Measurements from ENCODE around the gene GRIA1. TPM values are rescaled to one million over a fixed set of nuclear protein-coding genes. Genes with fewer than 3 reads are reported as not detected.

Gene GRIA1
- total and polyA plus RNA-seq, 2 of the 13 experiments (the other 11 are each of a cell fraction or from before 2014, with no cell fraction given) = not detected

DNA sequence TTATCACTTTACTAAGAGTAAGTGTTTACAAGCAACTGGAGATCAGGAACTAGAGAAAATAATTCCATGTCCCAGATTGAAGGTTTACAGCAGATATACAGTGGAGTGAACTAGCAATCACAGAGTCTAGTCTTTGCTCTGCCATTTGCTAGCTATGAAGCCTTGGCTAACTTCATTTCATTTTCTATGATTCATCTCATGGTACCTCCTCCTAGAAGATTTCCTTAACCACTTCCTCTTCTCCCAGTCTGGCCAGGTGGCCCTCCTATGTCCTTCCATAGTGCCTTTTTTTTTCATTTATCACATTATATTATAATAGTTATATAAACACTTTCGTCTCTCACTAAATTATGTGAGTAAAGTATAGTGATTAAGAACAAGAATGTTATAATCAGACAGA is 52.1 kb downstream of the GRIA1 start:
- FAIRE-seq (no peak), ATAC-seq (no peak), DNase-seq (ENCODE audit: low spot score) (no peak)
- CTCF ChIA-PET (ENCODE audit: low intra/inter-chr PET ratio, low total read pairs) = no interaction called here
- Histone ChIP-seq H3K4me3 (replicated peaks in 1 of 3; ENCODE audit: insufficient read depth in 1 of 3, low read depth in 2 of 3, low read length in 3 of 3) (no peak overlapping the region), H3K4me2 (ENCODE audit: low read depth, low read length) (no peak overlapping the region), H3K4me1 (ENCODE audit: insufficient read depth, low read length) (no peaks in the 10 kb centered on the region), H4K20me1 (ENCODE audit: insufficient read depth, low read length) (no peaks in the 10 kb centered on the region), H2AFZ (ENCODE audit: low read length) (no peak overlapping the region), H3K27me3 (ENCODE audit: control insufficient read depth in 1 of 2, insufficient read depth in 2 of 2, low read length in 2 of 2) (no peaks in the 10 kb centered on the region), H3K36me3 (replicated peaks in 1 of 2; ENCODE audit: control insufficient read depth in 1 of 2, insufficient read depth in 2 of 2, low read length in 2 of 2) (no peaks in the 10 kb centered on the region), H3K79me2 (ENCODE audit: insufficient read depth, low read length) (no peaks in the 10 kb centered on the region), H3K27ac (ENCODE audit: extremely low read length, insufficient read depth, low read length) (no peak overlapping the region), H3K9me3 (ENCODE audit: low read length) (no peaks in the 10 kb centered on the region), H3K9ac (ENCODE audit: insufficient read depth, low read depth, low read length) (no peak overlapping the region)
- no TSS peak for BruUV-seq (replicated peaks)
- TF ChIP-seq BRCA1 (CRISPR knock-in tag; IDR thresholded peaks at IDR 0.05) (no peak), TSC22D2 (CRISPR knock-in tag; IDR thresholded peaks at IDR 0.05; ENCODE audit: borderline replicate concordance) (no peak), SRSF4 (IDR thresholded peaks at IDR 0.05; ENCODE audit: low read depth, low read length, poor library complexity, severe bottlenecking) (no peak), ZBTB7B (CRISPR knock-in tag; IDR thresholded peaks at IDR 0.05) (no peak), STAT5B (CRISPR knock-in tag; IDR thresholded peaks at IDR 0.05) (no peak), HDAC1 (CRISPR knock-in tag; IDR thresholded peaks at IDR 0.05) (no peak), ZNF234 (CRISPR knock-in tag; conservative IDR thresholded peaks at IDR 0.05) (no peak), ZMYM2 (CRISPR knock-in tag; IDR thresholded peaks at IDR 0.05) (no peak), ZNF367 (CRISPR knock-in tag; IDR thresholded peaks at IDR 0.05; ENCODE audit: borderline replicate concordance) (no peak), ZNF468 (CRISPR knock-in tag; IDR thresholded peaks at IDR 0.05) (no peak), ZC3H13 (CRISPR knock-in tag; IDR thresholded peaks at IDR 0.05) (no peak), SP1 (IDR thresholded peaks at IDR 0.05) (no peak), SP1 (CRISPR knock-in tag; IDR thresholded peaks at IDR 0.05) (no peak), ZNF382 (CRISPR knock-in tag; IDR thresholded peaks at IDR 0.05; ENCODE audit: borderline replicate concordance) (no peak)
- TF ChIP-seq, protein P1, sequence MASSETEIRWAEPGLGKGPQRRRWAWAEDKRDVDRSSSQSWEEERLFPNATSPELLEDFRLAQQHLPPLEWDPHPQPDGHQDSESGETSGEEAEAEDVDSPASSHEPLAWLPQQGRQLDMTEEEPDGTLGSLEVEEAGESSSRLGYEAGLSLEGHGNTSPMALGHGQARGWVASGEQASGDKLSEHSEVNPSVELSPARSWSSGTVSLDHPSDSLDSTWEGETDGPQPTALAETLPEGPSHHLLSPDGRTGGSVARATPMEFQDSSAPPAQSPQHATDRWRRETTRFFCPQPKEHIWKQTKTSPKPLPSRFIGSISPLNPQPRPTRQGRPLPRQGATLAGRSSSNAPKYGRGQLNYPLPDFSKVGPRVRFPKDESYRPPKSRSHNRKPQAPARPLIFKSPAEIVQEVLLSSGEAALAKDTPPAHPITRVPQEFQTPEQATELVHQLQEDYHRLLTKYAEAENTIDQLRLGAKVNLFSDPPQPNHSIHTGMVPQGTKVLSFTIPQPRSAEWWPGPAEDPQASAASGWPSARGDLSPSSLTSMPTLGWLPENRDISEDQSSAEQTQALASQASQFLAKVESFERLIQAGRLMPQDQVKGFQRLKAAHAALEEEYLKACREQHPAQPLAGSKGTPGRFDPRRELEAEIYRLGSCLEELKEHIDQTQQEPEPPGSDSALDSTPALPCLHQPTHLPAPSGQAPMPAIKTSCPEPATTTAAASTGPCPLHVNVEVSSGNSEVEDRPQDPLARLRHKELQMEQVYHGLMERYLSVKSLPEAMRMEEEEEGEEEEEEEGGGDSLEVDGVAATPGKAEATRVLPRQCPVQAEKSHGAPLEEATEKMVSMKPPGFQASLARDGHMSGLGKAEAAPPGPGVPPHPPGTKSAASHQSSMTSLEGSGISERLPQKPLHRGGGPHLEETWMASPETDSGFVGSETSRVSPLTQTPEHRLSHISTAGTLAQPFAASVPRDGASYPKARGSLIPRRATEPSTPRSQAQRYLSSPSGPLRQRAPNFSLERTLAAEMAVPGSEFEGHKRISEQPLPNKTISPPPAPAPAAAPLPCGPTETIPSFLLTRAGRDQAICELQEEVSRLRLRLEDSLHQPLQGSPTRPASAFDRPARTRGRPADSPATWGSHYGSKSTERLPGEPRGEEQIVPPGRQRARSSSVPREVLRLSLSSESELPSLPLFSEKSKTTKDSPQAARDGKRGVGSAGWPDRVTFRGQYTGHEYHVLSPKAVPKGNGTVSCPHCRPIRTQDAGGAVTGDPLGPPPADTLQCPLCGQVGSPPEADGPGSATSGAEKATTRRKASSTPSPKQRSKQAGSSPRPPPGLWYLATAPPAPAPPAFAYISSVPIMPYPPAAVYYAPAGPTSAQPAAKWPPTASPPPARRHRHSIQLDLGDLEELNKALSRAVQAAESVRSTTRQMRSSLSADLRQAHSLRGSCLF (CRISPR knock-in tag; IDR thresholded peaks at IDR 0.05; ENCODE audit: borderline replicate concordance) = no peak
- TF ChIP-seq, protein P2, sequence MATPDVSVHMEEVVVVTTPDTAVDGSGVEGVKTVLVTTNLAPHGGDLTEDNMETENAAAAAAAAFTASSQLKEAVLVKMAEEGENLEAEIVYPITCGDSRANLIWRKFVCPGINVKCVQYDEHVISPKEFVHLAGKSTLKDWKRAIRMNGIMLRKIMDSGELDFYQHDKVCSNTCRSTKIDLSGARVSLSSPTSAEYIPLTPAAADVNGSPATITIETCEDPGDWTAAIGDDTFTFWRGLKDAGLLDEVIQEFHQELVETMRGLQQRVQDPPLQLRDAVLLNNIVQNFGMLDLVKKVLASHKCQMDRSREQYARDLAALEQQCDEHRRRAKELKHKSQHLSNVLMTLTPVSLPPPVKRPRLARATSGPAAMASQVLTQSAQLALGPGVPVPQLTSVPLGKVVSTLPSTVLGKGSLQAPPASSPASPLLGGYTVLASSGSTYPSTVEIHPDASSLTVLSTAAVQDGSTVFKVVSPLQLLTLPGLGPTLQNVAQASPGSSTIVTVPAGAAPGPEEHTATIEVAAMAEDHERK (CRISPR knock-in tag; IDR thresholded peaks at IDR 0.05; ENCODE audit: low read depth) = no peak
- TF ChIP-seq, protein P3, sequence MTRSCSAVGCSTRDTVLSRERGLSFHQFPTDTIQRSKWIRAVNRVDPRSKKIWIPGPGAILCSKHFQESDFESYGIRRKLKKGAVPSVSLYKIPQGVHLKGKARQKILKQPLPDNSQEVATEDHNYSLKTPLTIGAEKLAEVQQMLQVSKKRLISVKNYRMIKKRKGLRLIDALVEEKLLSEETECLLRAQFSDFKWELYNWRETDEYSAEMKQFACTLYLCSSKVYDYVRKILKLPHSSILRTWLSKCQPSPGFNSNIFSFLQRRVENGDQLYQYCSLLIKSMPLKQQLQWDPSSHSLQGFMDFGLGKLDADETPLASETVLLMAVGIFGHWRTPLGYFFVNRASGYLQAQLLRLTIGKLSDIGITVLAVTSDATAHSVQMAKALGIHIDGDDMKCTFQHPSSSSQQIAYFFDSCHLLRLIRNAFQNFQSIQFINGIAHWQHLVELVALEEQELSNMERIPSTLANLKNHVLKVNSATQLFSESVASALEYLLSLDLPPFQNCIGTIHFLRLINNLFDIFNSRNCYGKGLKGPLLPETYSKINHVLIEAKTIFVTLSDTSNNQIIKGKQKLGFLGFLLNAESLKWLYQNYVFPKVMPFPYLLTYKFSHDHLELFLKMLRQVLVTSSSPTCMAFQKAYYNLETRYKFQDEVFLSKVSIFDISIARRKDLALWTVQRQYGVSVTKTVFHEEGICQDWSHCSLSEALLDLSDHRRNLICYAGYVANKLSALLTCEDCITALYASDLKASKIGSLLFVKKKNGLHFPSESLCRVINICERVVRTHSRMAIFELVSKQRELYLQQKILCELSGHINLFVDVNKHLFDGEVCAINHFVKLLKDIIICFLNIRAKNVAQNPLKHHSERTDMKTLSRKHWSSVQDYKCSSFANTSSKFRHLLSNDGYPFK (CRISPR knock-in tag; IDR thresholded peaks at IDR 0.05; ENCODE audit: borderline replicate concordance) = no peak
- in situ Hi-C loops (cut with HindIII; ENCODE audit: extremely low pct_ligation_motif_present, low pct_unique_long_range_greater_than_20kb) (no loop called here), intact Hi-C loops (cut with micrococcal nuclease; ENCODE audit: unreplicated experiment) (no loop called here)
- POLR2A ChIA-PET = no interaction called here
- 0% methylated on average over 1 of the region's 1 CpG for WGBS (ENCODE audit: low lambda C conversion rate)
